T-helper 22 cell (primary cell): ENCODE data around the gene TBL1X.

Experiments
- DNase-seq: peaks from one replicate; pipeline ENCODE4 v3.0.0-alpha.2; 2020; ENCODE audit warnings: low read depth

TBL1X gene

GRCh38 chrX:9587642-9588041 lies 122.8 kb downstream of the TBL1X start:
- no peak for DNase-seq

- DNase-seq, result no peak
Observed at GRCh38 chrX:9591496-9591895, 126.6 kb downstream of the TBL1X start.

- no peak for DNase-seq
Observed at GRCh38 chrX:9593756-9594155, 128.9 kb downstream of the TBL1X start.

GRCh38 chrX:9595174-9595573 lies 130.3 kb downstream of the TBL1X start:
- no peak for DNase-seq

- DNase-seq, result no peak
Observed at GRCh38 chrX:9596837-9597236, 132.0 kb downstream of the TBL1X start.

- DNase-seq, result no peak
Observed at GRCh38 chrX:9597361-9598035, 132.6 kb downstream of the TBL1X start.

GRCh38 chrX:9598344-9598743 lies 133.5 kb downstream of the TBL1X start:
- DNase-seq, result no peak

GRCh38 chrX:9604111-9604907 lies 139.5 kb downstream of the TBL1X start:
- DNase-seq, result no peak

- DNase-seq, result no peak
Observed at GRCh38 chrX:9604908-9605306, 140.0 kb downstream of the TBL1X start.

GRCh38 chrX:9605484-9605883 lies 140.6 kb downstream of the TBL1X start:
- DNase-seq, result no peak

GRCh38 chrX:9606971-9607370 lies 142.1 kb downstream of the TBL1X start:
- no peak for DNase-seq

GRCh38 chrX:9609499-9609898 lies 144.6 kb downstream of the TBL1X start:
- DNase-seq, result no peak

- DNase-seq, result no peak
Observed at GRCh38 chrX:9609987-9610386, 145.1 kb downstream of the TBL1X start.

- no peak for DNase-seq
Observed at GRCh38 chrX:9610771-9611392, 146.0 kb downstream of the TBL1X start.

GRCh38 chrX:9611436-9612145 lies 146.7 kb downstream of the TBL1X start:
- DNase-seq, result no peak

- DNase-seq, result no peak
Observed at GRCh38 chrX:9612146-9612505, 147.3 kb downstream of the TBL1X start.

- DNase-seq, result no peak
Observed at GRCh38 chrX:9614016-9614415, 149.2 kb downstream of the TBL1X start.

GRCh38 chrX:9619133-9619532 lies 154.3 kb downstream of the TBL1X start:
- DNase-seq, result no peak

- no peak for DNase-seq
Observed at GRCh38 chrX:9619581-9619980, 154.7 kb downstream of the TBL1X start.

GRCh38 chrX:9622128-9622527 lies 157.3 kb downstream of the TBL1X start:
- DNase-seq, result no peak

- DNase-seq, result no peak
Observed at GRCh38 chrX:9626379-9626778, 161.5 kb downstream of the TBL1X start.

- DNase-seq, result no peak
Observed at GRCh38 chrX:9627922-9628321, 163.1 kb downstream of the TBL1X start.
